WTC11 (cell line): ENCODE results near the gene EDC4. TPM values are rescaled to one million over a fixed set of nuclear protein-coding genes. Genes with fewer than 3 reads are reported as not detected.

Experiments used
- ATAC-seq: fragments of 200-7000 bp; cut with Tn5 transposase; 2 replicates; pipeline ENCODE4 v1.10.0; 2021; ENCODE audit warnings: mild to moderate bottlenecking, moderate library complexity
- CTCF ChIA-PET: fragments of 300-600 bp; sonication (Branson Sonifier 250); formaldehyde crosslinking; loops from one replicate; lab custom pipeline; 2021; ENCODE audit warnings: antibody characterized with exemption; lab: Charles Lee
- POLR2A ChIA-PET: fragments of 350-600 bp; sonication (Branson Sonifier 250); formaldehyde crosslinking; loops from one replicate; lab custom pipeline; 2021; ENCODE audit warnings: antibody characterized with exemption; lab: Charles Lee
- DNase-seq: peaks from one replicate; pipeline ENCODE4 v3.0.0; 2021; ENCODE audit warnings: low spot score
- H3K27ac Mint-ChIP-seq: 2 replicates; pipeline ENCODE4 v1.8.0; 2021; ENCODE audit warnings: mixed read lengths
- H3K27me3 Mint-ChIP-seq: 2 replicates; pipeline ENCODE4 v1.8.0; 2021; ENCODE audit warnings: low read depth, mild to moderate bottlenecking, moderate library complexity, mixed read lengths
- H3K36me3 Mint-ChIP-seq: 2 replicates; pipeline ENCODE4 v1.8.0; 2021; ENCODE audit warnings: mixed read lengths
- H3K4me1 Mint-ChIP-seq: 2 replicates; pipeline ENCODE4 v1.8.0; 2022; ENCODE audit warnings: mixed read lengths
- H3K4me3 Mint-ChIP-seq: 2 replicates; pipeline ENCODE4 v1.8.0; 2021; ENCODE audit warnings: mild to moderate bottlenecking, moderate library complexity, mixed read lengths
- H3K9me3 Mint-ChIP-seq: 2 replicates; pipeline ENCODE4 v1.8.0; 2021; ENCODE audit warnings: mixed read lengths
- AFF4 ChIP-seq: sonication (generic); formaldehyde crosslinking; IDR thresholded peaks from 2 replicates; pipeline ENCODE4 v1.8.1; 2023; ENCODE audit warnings: mild to moderate bottlenecking, missing genetic modification reagents, borderline replicate concordance
- AR ChIP-seq: fragments of 250-450 bp; sonication (Bioruptor Pico); IDR thresholded peaks from 2 replicates; pipeline ENCODE4 v1.9.0; 2021; ENCODE audit warnings: mild to moderate bottlenecking
- ATF1 ChIP-seq: sonication (generic); formaldehyde crosslinking; IDR thresholded peaks from 2 replicates; pipeline ENCODE4 v1.8.1; 2023; ENCODE audit warnings: mild to moderate bottlenecking, moderate library complexity, missing genetic modification reagents
- ATF6 ChIP-seq: sonication (generic); formaldehyde crosslinking; IDR thresholded peaks from 2 replicates; pipeline ENCODE4 v1.8.1; 2023; ENCODE audit warnings: mild to moderate bottlenecking, missing genetic modification reagents
- CREM ChIP-seq: sonication (generic); formaldehyde crosslinking; IDR thresholded peaks from 2 replicates; pipeline ENCODE4 v1.8.1; 2022; ENCODE audit warnings: mild to moderate bottlenecking, missing genetic modification reagents, moderate library complexity
- CTCF ChIP-seq: fragments of 200-600 bp; IDR thresholded peaks from 2 replicates; pipeline ENCODE4 v1.8.0; 2022; ENCODE audit warnings: antibody characterized with exemption
- FOXP1 ChIP-seq: sonication (generic); formaldehyde crosslinking; IDR thresholded peaks from 2 replicates; pipeline ENCODE4 v1.8.0; 2022; ENCODE audit warnings: missing genetic modification reagents, mild to moderate bottlenecking, moderate library complexity, borderline replicate concordance
- GABPB1 ChIP-seq: sonication (generic); formaldehyde crosslinking; IDR thresholded peaks from 2 replicates; pipeline ENCODE4 v1.8.1; 2023; ENCODE audit warnings: mild to moderate bottlenecking, missing genetic modification reagents
- HMGA2 ChIP-seq: fragments of 250-450 bp; sonication (Bioruptor Pico); IDR thresholded peaks from 2 replicates; pipeline ENCODE4 v1.4.0; 2021; ENCODE audit warnings: mild to moderate bottlenecking, moderate library complexity
- MAX ChIP-seq: sonication (generic); formaldehyde crosslinking; IDR thresholded peaks from 2 replicates; pipeline ENCODE4 v1.8.0; 2022; ENCODE audit warnings: mild to moderate bottlenecking, missing genetic modification reagents
- NFYB ChIP-seq: sonication (generic); formaldehyde crosslinking; conservative IDR thresholded peaks from 2 replicates; pipeline ENCODE4 v1.8.0; 2022; ENCODE audit warnings: low read depth, missing genetic modification reagents
- NR3C1 ChIP-seq: sonication (generic); formaldehyde crosslinking; conservative IDR thresholded peaks from 2 replicates; pipeline ENCODE4 v1.8.1; 2023; ENCODE audit warnings: low read depth, mild to moderate bottlenecking, missing genetic modification reagents
- RORB ChIP-seq: fragments of 250-450 bp; sonication (Bioruptor Pico); IDR thresholded peaks from 2 replicates; pipeline ENCODE4 v1.9.0; 2021; ENCODE audit warnings: mild to moderate bottlenecking
- TCF7 ChIP-seq: sonication (generic); formaldehyde crosslinking; IDR thresholded peaks from 2 replicates; pipeline ENCODE4 v1.8.0; 2022; ENCODE audit warnings: mild to moderate bottlenecking, low read depth, missing genetic modification reagents, moderate library complexity
- ZBTB21 ChIP-seq: sonication (generic); formaldehyde crosslinking; IDR thresholded peaks from 2 replicates; pipeline ENCODE4 v1.8.1; 2023; ENCODE audit warnings: mild to moderate bottlenecking, missing genetic modification reagents, borderline replicate concordance
- ZMAT4 ChIP-seq: fragments of 250-450 bp; sonication (Bioruptor Pico); IDR thresholded peaks from 2 replicates; pipeline ENCODE4 v1.9.0; 2021; ENCODE audit warnings: mild to moderate bottlenecking
- ZNF396 ChIP-seq: fragments of 250-450 bp; sonication (Bioruptor Pico); IDR thresholded peaks from 2 replicates; pipeline ENCODE4 v1.8.0; 2021; ENCODE audit warnings: mild to moderate bottlenecking, moderate library complexity, borderline replicate concordance
- total RNA-seq: library from RNA; stranded (reverse); gene quantifications from 3 replicates; pipeline ENCODE4 v1.2.3, GENCODE V29; 2021
- TF ChIP-seq, protein P1 (sequence below): sonication (generic); formaldehyde crosslinking; IDR thresholded peaks from 2 replicates; pipeline ENCODE4 v1.8.1; 2022; ENCODE audit warnings: missing genetic modification reagents, borderline replicate concordance
- TF ChIP-seq, protein P2 (sequence below): sonication (generic); formaldehyde crosslinking; IDR thresholded peaks from 2 replicates; pipeline ENCODE4 v1.8.0; 2022; ENCODE audit warnings: mild to moderate bottlenecking, missing genetic modification reagents

EDC4 gene
- total RNA-seq, 1 experiment from 2014 or later = 83.7 TPM

DNA sequence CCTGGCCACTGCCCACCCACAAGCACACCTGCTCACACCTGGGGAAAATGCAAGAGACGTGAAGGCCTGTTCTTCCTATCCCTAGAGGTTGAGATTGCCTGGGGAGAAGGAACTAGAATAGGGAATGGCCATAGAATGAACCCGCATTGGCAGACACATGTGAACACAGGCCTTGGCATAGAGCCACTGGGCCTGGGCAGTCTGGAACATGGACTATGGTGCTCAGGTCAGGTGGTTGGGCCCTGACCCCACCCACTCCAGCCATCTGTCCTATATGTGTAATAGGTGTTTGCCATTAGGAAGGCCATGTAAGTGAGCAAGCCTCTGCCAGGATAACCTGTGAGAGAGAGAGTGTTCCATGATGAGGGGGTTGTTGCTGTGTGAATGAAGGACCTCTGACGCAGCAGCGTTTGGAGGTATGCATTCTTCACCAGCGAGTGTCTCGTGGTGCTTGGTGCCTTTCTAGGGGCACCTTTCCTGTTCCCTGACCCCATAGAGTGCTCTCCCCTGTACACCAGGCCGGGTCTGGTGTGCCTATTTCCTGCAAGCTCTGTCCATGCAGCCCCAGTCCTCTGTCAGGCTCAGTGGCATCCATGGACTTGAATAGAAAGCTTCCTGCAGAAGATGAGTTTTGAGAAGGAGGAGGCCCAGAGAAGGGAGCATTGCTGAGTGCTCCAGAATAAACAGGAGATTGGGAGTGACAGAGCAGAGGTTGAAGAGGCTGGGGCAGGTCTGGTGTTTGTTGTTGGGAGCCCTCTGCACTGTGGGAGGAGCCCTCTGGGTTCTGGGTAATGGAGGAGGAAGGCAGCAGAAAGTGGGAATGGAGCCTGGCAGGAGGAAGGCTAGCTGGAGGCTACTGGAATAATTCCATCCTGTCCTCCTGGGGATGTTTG lies 43.2 kb downstream of the EDC4 start:
- DNase-seq = no peak
- Mint-ChIP-seq H3K27me3 (no peaks in the 10 kb centered on the region; the same call in 1 of the 2 replicates), H3K4me3 (peak overlapping the region; percentile 32; the same call in 1 of the 2 replicates)
- ChIA-PET POLR2A (no interaction called here), CTCF (interaction anchor here (0.7 to 2.5 kb wide), 10 partner anchors 10 to 126 kb away, joined by 3 to 24 read pairs (median 4); partner anchors contain the start of genes LCAT and NRN1L)
- TF ChIP-seq FOXP1 (no peak), RORB (no peak), ZNF396 (CRISPR knock-in tag) (no peak), ZMAT4 (CRISPR knock-in tag) (no peak), ZBTB21 (CRISPR knock-in tag) (no peak), ATF6 (no peak), HMGA2 (CRISPR knock-in tag) (no peak), AR (no peak), CTCF (no peak)
- TF ChIP-seq, protein P1, sequence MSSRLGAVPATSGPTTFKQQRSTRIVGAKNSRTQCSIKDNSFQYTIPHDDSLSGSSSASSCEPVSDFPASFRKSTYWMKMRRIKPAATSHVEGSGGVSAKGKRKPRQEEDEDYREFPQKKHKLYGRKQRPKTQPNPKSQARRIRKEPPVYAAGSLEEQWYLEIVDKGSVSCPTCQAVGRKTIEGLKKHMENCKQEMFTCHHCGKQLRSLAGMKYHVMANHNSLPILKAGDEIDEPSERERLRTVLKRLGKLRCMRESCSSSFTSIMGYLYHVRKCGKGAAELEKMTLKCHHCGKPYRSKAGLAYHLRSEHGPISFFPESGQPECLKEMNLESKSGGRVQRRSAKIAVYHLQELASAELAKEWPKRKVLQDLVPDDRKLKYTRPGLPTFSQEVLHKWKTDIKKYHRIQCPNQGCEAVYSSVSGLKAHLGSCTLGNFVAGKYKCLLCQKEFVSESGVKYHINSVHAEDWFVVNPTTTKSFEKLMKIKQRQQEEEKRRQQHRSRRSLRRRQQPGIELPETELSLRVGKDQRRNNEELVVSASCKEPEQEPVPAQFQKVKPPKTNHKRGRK = no peak
- TF ChIP-seq, all 79 proteins: peak for 0
- Mint-ChIP-seq H3K36me3 (no peaks in the 10 kb centered on the region; the same call in 1 of the 2 replicates), H3K4me1 (peaks cover 38% of the 10 kb centered on the region), H3K9me3 (no peaks in the 10 kb centered on the region), H3K27ac (peak overlapping the region; percentile 91)
- ATAC-seq = no peak; the same call in none of the 2 replicates

DNA sequence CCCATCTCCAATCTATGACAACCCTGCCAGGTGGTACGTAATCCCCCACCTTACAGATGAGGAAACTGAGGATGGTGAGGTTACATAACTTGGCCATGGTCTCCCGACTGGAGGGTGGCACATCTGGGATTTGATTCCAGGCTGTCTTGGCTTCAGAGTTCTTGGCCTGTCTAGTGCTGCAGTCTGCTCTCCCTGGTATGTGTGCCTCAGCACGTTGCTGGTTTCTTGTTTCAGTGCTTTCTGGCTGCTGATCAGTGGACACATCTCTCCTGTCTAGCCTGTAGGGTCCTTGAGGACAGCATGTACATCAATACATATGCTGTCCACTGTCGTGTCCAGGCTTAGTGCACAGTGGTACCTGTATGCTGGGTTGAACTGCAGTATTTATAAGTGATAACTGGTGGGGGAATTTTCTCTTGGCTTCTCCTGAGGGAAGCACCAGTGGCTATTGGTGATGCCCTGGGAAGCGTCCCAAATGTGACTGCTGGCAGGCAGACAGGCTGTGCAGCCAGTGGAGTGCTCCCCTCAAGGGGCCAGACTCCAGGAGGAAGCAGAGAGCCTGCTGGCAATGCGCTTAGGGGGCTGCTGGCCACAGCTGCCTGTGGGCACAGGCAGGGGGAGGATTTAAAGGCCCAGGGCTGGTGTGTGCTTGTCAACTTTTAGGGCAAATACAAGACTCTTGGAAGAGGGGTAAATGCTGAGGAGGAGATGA lies 44.4 kb downstream of the EDC4 start:
- ChIA-PET CTCF (interaction anchor here (1.0 to 1.1 kb wide), 2 partner anchors 9 to 33 kb away, joined by 3 read pairs; partner anchors contain the start of gene NRN1L), POLR2A (no interaction called here)
- Mint-ChIP-seq H3K4me3 (no peak overlapping the region), H3K9me3 (no peaks in the 10 kb centered on the region), H3K27ac (no peak overlapping the region), H3K27me3 (no peaks in the 10 kb centered on the region; the same call in 1 of the 2 replicates), H3K36me3 (no peaks in the 10 kb centered on the region; the same call in 1 of the 2 replicates), H3K4me1 (peaks cover 44% of the 10 kb centered on the region)
- no peak for ATAC-seq
- no peak for DNase-seq
- TF ChIP-seq TCF7 (no peak), GABPB1 (CRISPR knock-in tag) (no peak), MAX (CRISPR knock-in tag) (no peak), AFF4 (CRISPR knock-in tag) (no peak), NFYB (CRISPR knock-in tag) (no peak), CREM (CRISPR knock-in tag) (no peak), NR3C1 (CRISPR knock-in tag) (no peak), ATF1 (no peak)
- TF ChIP-seq, protein P2, sequence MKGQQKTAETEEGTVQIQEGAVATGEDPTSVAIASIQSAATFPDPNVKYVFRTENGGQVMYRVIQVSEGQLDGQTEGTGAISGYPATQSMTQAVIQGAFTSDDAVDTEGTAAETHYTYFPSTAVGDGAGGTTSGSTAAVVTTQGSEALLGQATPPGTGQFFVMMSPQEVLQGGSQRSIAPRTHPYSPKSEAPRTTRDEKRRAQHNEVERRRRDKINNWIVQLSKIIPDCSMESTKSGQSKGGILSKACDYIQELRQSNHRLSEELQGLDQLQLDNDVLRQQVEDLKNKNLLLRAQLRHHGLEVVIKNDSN = no peak
